ENCODE data around the gene PON3. TPM values are rescaled to one million over a fixed set of nuclear protein-coding genes. Genes with fewer than 3 reads are reported as not detected.

Gene PON3
- polyA plus RNA-seq, 12 donors = 3.0 to 13.5 (median 4.8) TPM; not detected in 2

DNA sequence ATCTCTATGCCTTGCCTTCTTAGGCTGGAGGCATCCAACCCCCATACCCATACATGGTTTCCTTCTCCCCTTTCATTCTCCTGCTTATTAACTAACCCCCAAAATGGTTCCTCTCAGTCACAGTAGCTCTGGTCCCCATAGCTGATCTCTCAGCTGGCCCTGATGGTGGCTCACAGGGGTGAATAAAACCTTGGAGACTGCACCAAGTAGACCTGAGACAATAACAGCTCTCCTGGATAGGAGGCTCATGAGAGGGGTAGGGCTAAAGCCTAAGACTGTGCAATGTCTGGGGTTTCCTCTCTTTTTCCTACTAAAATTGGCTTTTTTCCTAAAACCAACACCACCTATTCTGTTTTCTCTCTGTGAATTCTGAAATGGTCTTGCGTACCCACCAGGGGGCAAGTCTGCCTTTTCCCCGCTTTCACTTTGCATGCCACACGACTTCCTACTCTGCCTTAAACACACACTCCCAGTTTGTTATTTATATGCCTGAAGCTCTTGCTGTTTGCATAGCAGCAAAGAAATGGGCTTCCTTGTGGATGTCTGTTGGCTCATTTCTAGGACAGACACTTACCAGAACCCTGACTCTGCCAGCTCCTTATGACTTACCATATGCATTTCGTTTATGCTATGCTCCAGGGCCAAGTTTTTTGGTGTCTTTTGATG is 53.4 kb downstream of the PON3 start:
- DNase-seq = no peak

GRCh38 chr7:95342029-95342428 is 54.1 kb downstream of the PON3 start:
- DNase-seq = no peak

DNA sequence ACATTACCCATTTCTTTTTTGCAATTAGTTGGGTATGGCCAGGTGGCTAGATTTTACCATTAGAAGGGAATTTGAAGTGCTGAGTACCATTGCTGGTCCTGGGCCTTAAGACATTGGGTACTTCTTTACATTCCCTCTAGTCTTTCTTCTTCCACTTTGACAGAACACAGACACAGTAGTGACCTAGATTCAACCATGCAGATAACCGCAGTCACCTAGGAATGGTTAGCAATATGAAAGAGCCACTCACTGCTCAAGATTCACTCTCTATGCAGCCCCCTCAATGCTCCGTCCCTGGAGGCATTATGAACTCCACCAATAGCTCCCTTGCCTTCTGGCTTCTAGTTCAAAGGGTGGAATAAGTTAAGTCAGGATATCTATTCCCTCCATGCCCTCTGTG is 55.7 kb downstream of the PON3 start:
- no peak for DNase-seq

- no peak for DNase-seq
Measured at GRCh38 chr7:95338832-95339231, 57.3 kb downstream of the PON3 start.

GRCh38 chr7:95335093-95335492 is 61.1 kb downstream of the PON3 start:
- DNase-seq = no peak

DNA sequence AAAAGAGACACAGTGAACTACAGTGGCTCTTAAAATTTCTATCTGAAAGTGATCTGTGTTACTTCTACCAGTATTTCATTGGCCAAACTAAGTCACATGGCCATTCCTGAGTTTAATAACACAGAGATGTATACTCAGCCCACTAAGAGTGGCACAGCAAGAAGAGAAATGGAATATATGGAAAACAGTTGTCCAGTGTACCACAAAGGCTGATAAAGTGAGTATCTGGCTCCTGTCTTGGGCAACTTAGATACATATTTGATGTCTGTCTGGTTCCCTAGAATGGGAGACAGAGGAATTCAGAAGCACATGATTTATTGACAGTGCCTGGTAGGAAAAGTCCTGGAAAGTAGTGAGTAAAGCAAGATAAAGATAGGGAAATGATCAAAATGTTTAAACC is 61.7 kb downstream of the PON3 start:
- no peak for DNase-seq

- no peak for DNase-seq
Measured at GRCh38 chr7:95330961-95331337, 65.2 kb downstream of the PON3 start.

- peak; percentile 35 for DNase-seq
Measured at GRCh38 chr7:95330204-95330960, 65.8 kb downstream of the PON3 start.

GRCh38 chr7:95327356-95327755 is 68.8 kb downstream of the PON3 start:
- no peak for DNase-seq

DNA sequence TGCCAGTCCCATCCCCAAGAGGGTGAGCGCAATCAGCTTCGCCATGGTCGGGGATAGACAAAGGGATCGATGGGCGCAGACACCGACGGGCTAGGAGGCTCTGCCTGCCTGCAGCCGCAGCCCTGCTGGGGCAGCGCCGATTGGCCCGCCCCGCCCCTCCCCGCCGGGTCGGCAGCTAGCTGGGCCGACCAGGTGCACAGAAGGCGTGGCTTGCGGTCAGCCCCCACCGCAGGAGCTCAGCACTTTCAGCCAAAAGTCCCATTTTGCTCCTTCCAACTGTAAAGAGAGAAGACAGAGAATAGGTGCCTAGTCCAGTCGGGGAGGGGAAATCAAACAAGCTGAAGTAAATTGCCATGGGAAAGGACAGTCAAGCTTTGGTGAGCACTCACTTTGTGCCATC is 71.7 kb downstream of the PON3 start, which contains the start of gene PON1:
Gene PON1 (minus strand): TSS at position 102 of the 400 bp plus-strand sequence. CDS start 57 bp downstream, at position 45.
- no peak for DNase-seq

DNA sequence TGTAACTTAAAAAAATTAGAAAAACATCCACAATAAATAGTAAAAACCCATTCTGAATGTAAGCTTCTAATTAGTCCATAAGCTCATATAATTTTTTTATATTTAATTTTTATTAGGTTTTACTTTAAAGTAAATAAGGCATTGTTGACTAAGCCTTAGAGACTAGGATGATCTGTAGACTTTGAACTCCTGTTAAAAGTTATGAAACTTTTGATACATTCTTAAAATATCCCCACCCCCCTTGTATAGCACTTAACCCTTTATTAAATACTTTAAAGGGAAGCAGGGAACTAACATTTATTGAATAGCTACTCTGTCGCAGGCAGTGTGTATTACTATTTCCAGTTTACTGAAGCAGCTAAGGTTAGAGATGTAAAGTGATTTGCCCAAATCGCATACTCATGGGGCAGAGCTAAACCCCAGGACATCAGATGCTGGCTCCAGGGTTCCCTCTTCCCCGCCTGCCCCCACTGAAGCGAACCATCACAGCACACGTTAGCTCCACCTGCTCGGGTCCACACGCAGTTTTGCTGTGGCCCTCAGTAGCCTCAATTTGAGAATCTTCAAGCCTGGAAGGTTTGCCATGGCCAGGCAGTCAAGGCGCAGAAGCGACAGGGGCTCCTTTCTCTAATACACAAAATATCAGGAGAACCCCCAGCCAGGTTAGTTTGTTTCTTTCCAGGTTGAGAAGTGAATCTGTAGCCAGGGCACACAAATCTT is 72.6 kb downstream of the PON3 start:
- DNase-seq = no peak

DNA sequence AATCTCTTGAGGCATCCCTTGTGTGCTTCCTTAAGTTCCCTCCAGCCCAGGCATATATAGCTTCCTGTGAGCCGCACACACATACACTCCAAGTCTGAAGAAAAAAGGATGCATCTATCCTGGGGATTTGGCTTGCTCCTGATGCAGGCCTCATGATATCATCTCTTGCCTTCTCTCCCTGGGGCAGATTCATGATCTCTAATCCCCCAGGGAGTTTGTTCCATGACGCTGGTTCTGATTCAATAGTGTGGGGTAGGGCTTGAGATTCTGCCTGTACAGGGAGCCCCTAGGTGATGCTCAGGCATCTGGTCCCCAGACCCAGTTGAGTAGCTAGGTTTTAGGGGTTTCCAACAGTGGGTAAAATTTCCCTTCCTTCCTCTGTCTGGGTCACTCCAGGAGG is 73.3 kb downstream of the PON3 start:
- no peak for DNase-seq

GRCh38 chr7:95322396-95322795 is 73.8 kb downstream of the PON3 start:
- no peak for DNase-seq

GRCh38 chr7:95321720-95322119 is 74.5 kb downstream of the PON3 start:
- DNase-seq = no peak

DNA sequence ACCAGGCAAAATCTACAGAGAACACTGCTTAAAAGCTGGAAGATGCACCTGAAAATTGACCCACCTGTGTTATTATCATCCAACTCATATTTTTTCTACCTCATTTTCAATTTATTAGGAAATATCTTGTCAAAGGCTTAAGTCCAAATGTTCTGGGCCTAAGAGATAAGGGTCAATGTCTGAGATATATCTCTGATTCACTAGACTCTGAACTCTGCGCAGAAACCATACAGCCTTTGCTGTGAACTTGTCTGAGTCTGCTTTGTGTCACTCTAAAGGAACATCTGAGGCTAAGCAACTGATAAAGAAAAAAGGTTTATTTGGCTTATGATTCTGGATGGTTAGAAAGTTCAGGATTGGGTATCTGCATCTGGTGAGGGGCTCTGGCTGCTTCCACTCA is 75.5 kb downstream of the PON3 start:
- no peak for DNase-seq

- no peak for DNase-seq
Measured at GRCh38 chr7:95319570-95319969, 76.6 kb downstream of the PON3 start.

DNA sequence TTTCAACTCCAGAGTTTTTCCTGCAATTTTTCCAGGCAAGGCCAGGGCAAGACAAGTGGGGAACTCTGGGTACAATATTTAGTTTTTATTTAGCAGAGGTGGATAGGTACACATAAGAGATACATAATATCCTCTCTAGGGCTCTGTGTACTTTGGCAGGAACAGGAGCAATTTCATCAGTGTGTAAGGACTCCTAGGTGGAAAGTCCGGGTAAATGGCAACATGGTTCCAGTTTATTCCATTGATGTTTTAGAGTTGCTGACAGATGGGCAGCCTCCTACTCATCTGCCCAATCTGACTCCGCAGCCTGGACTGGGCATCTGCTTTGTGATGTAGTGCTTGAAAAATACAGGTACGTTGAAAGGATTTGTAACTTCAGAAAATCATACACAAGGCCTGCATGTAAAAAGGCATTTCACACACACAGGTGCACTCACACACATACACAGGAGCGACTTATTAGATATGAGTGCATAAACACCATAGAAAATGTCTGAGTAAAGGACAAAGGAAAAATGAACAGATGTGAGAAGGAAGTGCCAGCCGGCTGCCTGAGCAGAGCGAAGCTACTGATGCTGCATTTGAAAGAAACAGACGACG is 77.6 kb downstream of the PON3 start:
- no peak for DNase-seq

DNA sequence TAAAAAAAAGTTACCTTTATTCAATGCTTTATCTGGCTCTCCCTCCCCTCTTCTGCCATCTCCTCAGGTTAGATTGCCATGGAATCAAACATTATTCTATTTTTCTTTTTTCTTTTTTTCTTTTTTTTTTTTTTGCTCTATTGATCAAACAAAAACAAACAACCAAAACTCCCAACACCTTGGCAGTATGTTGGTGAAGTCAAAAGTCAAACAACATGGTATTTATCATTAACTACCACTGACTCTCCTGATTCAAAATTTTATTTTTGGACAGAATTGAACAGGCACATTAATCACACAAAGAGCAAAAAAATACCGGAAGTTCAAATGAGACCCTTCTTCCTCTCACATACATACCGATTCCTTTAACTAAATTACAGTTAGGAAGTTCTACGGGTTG is 78.2 kb downstream of the PON3 start:
- no peak for DNase-seq

- DNase-seq = no peak
Measured at GRCh38 chr7:95317546-95317945, 78.6 kb downstream of the PON3 start.

- DNase-seq = no peak
Measured at GRCh38 chr7:95316588-95316987, 79.6 kb downstream of the PON3 start.

GRCh38 chr7:95312561-95312960 is 83.6 kb downstream of the PON3 start:
- no peak for DNase-seq

DNA sequence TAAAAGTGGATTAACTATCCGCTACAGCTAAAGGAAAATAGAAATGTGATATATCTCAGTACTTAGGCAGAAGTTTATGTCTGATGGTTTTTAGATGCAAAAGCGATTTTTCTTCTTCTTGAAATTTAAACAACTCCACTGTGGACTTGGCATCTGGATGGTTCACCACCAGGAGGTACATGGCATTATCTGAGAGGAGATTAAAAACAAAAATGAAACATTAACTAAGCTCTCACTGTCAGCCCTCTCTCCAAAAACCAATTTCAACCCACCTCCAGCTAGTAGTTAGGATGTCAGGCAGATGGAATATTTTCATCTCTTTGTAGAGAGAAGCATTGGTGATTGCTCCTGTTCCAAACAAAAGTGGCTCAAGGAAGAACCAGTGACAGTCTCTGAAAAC is 84.8 kb downstream of the PON3 start:
- no peak for DNase-seq

GRCh38 chr7:95309951-95310350 is 86.2 kb downstream of the PON3 start:
- no peak for DNase-seq
